Inferior parietal cortex (tissue), 1 donor: ENCODE data around the gene TMEM170B.
"Not testable (repeated sequence)": the region's sequence is repeated elsewhere in the genome, so short reads cannot be mapped to it uniquely, and the experiment has no call there.

Experiments used
- DNase-seq: peaks from one replicate; pipeline ENCODE4 v3.0.0-alpha.2; 2016; ENCODE audit errors: extremely low spot score

TMEM170B gene

DNA sequence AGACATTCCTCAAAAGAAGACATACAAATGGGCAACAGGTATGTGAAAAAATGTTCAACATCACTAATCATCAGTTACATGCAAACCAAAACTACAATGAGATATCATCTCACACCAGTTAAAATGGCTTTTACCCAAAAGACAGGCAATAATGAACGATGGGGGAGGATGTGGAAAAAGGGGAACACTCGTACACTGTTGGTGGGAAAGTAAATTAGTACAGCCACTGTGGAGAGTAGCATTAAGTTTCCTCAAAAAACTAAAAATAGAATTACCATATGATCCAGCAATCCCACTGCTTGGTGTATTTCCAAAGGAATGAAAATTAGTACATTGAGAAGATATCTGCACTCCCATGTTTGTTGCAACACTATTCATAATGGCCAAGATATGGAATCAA, 8.6 kb upstream of the TMEM170B start:
- DNase-seq = no peak

DNA sequence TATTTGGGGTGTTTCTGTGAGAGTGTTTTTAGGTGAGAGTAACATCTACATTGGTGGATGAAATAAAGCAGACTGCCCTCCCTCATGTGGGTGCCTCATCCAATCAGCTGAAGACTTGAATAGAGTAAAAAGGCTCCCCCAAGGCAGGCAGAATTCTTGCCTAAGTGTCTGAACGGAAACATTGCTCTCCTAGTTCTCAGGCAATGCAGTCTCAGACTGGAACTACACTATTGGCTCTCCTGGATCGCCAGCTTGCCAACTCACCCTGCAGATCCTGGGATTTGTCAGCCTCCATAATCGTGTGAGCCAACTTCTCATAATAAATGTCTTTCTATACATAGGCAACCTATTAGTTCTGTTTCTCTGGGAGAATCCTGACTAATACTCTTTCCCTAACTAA, 5.5 kb upstream of the TMEM170B start:
- no peak for DNase-seq

DNA sequence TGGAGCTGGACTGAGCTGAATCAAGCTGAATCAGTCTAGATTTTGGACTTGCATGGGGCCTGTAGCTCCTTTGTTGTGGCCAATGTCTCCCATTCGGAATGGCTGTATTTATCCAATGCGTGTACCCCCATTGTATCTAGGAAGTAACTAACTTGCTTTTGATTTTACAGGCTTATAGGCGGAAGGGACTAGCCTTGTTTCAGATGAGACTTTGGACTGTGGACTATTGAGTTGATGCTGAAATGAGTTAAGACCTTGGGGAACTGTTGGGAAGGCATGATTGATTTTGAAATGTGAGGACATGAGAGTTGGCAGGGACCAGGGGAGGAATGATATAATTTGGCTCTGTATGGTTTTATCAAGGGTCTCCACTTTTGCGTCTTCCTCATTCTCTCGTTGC, 3.0 kb upstream of the TMEM170B start:
- DNase-seq = no peak

DNA sequence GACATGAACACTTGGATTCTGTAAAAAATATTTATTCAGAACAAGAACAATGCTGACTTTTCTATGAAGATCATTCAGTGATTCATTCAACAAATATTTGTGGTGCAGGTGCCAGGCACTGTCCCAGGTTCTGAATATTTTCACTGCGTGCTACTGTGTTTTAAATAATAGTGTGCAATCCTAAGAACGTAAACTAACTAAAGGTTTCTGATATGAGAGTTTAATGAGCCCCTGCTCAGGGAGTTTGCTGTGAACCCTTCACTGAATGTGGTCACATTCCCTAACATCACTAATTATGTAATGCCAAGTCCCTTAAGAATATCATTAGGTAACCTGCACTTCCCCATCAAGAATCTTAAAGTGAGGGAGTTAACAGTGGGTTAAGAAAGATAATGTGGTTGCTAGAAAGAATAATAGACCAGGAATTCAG, 1.7 kb upstream of the TMEM170B start:
- no peak for DNase-seq

DNA sequence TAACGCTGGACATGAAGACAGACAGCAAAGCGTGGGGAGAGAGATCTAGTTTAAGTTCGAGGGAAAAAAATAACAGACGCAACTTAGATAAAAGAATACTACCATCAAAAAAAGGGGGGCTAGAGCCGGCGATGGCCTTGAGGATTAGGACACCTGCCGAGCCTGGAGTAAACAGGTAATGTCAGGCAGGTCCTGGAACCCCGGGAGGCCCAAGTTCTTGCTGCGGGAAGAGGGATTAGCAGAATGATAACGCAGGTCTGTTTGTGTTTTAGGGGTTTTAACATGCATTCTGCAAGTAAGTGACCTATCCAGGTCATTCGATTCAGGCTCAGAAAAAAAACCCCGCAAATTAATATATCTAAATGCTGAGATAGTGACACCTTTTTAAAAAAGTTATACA, 754 bp upstream of the TMEM170B start:
- peak; percentile 51 for DNase-seq

DNA sequence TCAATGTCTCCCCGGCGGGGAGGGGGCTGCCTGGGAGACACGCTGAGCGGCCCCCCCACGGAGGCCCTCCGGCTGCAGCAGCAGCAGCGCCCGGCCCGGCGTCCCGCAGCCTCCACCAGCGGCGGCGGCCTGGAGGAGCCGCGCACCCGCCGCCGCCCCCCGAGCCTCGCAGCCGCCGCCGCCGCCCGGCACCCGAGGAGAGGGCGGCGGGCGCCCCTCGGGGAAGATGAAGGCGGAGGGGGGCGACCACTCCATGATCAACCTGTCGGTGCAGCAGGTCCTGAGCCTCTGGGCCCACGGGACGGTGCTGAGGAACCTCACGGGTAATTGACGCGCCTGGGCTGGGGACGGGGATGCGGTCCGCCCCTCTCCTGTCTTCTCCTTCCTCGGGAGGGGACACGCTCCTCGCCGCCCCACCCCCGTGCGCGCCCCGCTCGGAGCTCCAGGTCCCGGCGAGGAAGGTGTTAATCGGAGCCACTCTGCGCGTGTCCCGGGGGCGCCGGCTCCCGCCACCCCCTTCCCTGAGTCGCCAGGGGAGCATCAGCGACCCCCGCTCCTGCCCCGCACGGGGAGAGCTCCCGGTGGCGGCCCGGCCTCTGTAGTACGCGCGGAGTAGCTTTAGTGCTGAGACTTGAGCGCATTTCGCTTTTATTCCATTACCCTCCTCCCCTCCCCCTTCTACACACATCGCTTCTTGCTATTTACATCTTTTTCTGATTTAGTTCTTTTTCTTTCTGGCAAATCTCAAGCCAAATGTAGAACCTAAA, 686 bp downstream of the TMEM170B start:
- DNase-seq = peak; percentile 35

DNA sequence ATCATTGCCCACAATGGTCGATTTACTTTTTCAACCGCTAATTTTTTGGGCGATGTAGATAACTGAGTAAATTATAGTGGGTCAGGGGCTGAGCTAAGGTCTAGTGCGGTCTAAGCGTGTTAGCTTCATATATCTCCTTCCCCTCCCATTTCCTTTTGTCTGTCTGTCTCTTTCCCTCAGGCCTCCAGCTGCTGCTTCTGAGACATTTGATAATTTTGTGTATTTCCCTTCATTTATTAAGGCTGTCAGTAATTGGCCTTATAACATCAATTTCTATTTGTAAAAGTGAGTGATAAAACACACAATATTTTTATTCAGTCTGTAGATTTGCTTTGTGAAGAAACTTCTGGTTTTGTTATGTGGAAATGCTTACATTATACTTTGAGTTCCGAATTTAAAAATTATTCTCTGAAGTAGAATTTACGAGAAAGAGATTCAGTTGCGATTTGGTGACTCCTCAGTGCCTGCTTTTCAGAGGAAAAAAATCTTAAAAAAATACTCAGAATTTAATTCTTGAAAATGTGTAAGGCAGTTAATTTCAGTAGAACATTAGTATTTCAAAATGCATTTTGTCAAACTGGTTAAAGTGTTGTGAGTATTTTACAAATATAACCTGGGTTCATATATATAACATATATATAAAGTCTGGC, 1.4 kb downstream of the TMEM170B start:
- DNase-seq = no peak

DNA sequence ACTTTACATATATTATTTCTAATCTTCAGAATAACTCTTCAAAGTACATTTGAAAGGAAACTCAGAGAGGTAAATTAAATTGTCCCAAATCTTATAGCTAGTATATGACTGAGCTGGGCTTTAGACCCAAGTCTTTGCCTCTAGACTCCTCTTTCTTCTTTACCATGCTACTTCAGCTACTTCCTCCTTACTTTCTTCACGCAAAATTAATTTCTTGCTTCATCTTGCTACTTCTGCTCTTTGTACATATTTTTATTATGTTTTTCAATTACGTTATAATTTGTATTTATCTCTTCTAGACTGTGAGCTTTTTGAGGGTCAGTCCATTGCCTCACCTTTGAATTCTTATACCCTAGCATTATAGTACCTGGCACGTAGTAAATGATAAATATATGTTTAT, 5.3 kb downstream of the TMEM170B start:
- no peak for DNase-seq

DNA sequence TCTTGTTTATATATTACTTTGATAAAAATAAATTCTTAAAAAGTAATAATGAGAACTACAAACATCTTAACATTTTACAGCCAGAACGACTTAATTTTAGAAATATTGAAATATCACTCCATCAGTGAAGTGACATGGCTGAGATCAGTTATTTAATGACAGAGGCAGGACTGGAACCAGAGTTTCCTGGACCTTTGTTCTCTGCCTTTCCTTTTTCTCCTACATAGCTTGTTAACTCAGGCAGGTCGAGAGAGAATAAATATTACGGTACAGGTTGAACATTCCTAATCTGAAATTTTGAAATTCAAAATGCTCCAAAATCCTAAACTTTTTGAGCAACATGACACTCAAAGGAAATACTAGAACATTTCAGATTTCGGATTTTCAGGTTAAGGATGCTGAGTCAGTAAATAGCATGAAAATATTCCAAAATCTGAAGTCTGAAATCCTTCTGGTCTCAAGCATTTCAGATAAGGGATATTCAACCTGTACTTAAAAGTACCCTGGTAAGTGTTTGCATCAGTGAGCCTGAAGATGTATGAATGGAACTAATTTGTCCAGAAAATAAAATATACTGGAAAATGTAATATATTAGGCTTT, 6.5 kb downstream of the TMEM170B start:
- no peak for DNase-seq

DNA sequence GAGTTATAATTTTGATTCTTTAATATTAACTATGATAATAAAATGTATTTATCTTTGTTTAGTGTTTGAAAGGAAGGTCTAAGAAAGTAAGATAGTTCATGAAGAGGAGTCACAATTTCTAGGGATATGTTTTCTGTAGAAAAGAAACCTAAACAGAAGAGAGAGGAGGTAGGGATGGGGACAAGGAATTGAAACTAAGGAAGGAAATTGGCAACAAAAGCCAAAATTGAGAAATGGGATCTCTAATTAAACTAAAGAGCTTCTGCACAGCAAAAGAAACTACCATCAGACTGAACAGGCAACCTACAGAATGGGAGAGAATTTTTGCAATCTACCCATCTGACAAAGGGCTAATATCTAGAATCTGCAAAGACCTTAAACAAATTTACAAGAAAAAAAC, 10.3 kb downstream of the TMEM170B start:
- DNase-seq = not testable (repeated sequence)

DNA sequence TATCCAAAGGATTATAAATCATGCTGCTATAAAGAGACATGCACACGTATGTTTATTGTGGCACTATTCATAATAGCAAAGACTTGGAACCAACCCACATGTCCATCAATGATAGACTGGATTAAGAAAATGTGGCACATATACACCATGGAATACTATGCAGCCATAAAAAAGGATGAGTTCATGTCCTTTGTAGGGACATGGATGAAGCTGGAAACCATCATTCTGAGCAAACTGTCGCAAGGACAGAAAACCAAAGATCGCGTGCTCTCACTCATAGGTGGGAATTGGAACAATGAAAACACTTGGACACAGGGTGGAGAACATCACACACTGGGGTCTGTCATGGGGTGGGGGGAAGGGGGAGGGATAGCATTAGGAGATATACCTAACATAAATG, 11.0 kb downstream of the TMEM170B start:
- not testable (repeated sequence) for DNase-seq

DNA sequence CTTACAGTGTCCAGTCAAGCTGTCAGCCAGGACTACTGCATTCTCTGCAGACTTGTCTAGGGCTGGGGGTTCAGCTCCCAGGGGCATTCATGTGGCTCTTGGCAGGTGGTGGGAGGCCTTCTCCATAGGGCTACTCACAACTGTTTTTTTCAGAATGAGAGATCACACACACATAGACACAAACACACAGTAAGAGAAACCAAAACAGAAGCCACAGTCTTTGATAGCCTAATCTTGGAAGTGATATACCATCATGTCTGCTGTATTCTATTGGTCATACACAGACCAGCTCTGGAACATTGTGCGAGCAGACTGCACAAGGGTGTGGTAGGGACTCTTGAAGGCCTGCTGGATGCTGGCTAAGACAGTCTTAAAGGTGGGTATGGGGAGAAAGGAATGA, 13.5 kb downstream of the TMEM170B start:
- no peak for DNase-seq

DNA sequence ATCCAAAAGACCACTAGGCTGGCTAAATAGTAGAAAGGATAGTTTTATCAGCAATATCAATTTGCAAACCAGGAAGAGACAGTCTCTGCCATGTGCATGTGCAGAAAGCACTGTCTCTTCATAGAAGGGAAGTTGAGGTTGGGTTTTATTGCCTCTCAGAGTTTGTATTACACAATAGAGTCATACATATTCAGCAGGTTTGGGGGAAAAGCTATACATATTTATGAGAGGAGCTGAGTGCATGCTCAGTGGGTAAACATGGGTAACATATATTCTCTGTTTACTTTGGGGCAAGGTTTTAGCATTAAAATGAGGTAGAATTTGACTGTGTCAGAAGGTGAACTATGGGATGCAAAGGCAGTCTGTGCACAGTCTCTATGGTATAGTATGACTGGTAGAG, 14.9 kb downstream of the TMEM170B start:
- DNase-seq = no peak

DNA sequence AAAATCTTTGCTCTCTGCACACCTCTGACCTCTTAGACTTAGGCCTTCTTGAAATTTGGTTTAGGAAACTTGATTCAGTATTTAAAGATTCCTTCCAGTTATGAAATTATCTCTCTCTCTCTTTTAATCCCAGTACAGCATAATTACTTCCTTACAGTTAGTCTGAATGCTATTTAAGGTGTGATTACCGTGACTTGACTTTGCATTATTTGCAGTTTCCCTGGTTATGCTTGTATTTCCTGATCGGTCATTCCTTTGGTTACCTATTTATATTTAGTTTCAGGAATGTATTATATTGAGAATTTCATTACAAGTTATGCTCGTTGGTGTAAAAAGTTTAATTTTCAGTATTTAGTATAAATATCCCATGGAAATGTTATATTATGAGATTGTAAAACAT, 16.3 kb downstream of the TMEM170B start:
- no peak for DNase-seq

DNA sequence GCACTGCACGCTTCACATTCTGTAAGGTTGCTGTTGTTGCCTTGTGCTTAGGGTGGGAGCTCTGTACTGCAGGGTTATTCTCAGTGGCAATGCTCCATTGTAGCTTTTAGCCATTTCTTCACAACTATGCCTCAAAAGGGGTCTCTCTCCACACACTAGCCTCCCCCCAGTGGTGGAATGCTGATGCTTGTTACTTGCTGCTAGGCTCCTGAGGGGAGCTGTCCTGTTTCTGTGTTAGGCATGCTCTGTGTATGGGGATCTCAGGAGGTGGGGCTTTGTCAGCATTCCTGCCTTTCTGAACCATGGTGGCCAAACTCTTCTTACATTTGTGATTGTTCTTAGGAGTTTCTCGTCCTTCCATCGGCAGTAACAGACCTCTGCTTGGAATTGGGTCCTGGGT, 18.8 kb downstream of the TMEM170B start:
- no peak for DNase-seq

DNA sequence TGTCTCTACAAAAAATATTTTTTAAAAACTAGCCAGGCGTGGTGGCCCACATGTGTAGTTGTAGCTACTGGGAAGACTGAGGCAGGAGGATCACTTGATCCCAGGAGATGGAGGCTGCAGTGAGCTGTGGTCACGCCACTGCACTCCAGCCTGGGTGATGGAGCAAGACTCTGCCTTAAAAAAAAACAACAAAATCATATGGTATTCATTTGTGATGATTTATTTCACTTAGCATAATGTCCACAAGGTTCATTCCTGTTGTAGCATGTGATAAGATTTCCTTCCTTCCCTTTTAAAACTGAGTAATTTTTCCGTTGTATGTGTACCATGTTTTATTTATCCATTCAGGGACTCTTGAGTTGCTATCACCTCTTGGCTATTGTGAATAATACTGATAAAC, 26.2 kb downstream of the TMEM170B start:
- DNase-seq = no peak

DNA sequence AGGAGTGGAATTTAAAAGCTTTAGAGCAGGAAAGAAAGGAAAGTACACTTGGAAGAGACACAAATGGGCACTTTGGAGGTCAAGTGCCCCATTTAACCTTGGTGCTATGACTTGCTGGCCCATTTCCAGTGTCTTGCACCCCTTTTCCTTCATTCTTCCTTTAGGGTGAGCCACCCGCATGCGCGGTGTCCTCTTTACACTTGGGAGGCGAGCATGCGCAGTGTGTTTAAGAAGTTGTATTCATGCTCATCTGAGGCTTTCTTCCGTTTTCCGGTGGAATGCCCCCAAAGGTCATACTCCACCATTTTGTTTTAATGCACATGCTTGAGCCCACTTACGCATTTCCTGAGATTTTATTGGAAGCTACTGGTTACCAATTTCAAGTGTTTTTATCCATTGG, 29.1 kb downstream of the TMEM170B start:
- no peak for DNase-seq

DNA sequence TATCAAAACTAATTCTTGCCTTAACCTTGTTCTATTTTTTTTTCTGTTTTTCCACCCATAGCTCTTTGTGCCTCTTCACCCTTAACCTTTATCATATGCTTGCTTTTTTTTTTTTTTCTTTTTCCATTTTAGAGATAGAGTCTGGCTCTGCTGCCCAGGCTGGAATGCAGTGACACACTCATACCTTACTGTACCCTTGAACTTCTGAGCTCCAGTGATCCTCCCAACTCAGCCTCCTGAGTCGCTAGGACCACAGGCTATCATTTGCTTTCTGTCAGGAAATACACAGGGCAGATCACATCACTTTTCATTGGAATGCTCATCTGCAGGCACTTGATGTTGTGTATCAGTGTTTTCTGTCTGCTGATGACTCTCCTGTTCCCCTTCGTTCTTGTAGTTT, 33.5 kb downstream of the TMEM170B start:
- DNase-seq = no peak

DNA sequence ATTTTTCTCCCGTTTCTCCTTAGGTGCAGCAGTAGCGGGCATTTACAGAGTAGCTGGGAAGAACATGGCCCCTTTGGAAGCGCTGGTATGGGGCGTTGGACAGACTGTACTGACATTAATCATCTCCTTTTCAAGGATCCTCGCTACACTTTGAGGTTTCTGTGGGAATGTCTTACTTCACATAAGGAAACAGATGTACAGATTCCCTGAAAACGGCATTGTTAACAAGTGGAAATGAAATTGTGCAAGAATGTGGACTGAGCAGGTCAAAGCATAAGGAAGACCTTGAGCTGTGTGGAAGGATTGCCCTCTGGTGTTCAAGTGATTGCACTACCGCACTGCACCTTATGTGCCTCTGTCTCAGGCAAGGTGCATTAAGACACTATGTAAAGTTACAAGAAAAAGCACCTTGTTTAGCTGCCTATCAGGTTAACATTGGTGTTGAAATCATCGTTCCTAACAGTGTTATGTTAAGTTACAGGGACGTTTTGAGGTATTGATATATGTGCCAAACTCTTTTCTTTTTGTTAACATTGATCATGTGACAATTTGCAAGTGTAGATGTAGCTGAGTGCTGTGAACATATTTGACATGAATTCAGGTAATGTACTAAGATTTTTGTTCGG, 38.0 kb downstream of the TMEM170B start:
- peak; percentile 75 for DNase-seq

DNA sequence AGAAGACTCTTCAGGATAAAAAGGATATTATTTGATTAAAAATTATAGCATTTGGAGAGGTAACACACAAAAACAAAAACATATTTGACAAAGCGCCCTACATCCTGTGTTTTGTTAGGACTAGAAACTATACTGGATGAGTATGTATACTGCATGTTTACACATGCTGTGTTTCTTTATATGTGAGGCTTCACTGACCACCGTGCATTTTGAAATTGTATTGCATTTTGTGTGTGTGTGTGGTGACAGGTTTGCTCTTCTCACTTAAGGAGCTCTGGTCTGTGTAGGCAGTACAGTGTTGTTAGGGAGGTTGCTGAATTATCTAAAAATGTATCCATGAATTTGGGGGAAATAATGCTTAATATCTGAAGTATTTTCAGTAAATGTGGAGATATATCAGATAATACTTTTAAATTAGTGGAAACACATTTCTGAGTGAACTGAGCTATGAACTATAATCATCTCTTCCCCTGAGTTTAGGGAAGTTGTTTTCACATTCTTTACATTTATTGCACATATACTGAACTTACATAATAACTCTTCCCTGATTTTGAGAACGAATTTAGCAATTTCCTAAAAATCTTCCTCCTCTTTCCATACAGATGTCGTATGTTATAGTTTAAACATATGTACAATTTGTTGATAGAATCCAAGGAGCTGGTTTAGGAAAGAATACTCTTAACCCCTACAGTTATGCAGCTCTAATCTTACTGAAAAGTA, 43.3 kb downstream of the TMEM170B start:
- DNase-seq = no peak

DNA sequence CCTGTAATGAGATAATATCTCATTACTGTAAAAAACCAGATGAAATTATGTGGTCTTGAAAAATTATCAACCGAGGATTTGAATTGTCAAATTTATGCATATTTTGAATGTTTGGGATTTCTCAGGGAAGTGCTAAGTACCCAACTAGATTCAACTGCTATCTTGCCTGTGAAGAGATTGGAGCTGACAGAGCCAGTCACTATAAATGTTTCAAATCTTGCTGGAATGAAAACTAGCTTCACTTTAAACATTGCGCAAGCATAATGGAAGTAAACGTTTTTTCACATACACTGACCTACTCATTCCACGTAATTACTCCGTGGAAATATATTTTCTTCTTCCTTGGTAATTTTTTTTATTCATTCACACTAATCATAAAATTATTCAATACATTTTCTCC, 46.7 kb downstream of the TMEM170B start:
- DNase-seq = no peak

DNA sequence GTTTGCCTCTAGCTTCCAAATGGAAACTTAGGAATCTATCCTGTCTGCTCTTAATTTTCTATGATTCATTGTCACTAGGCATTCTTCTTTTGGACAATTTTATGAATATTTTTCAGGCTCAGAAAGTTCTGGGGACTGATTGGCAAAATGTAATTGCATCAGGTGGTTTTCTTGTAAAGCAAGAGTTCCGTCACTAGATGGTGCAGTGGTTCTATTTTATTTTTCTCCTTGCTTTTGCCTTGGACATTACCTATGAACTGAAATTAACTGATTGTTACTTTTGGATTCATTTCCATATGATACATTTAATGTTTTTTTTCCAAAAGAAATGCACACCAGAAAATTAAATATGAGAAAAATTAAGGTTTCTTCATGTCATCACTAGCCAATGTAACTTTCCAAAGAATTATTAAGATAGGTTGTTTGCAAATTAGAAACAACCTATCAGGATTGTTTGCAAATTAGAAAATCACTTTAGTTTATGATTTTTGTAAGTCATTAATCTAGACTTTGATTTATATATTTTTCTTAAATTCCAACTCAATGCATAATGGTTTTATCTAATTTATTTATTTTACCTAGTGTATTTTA, 48.0 kb downstream of the TMEM170B start:
- peak; percentile 77 for DNase-seq
